Kidney glomerular epithelial cell (primary cell): ENCODE data around the gene RASA4B.
"Not testable (repeated sequence)": the region's sequence is repeated elsewhere in the genome, so short reads cannot be mapped to it uniquely, and the experiment has no call there.

Experiments used
- DNase-seq: peaks from one replicate; lab custom pipeline; 2025; lab: John Stamatoyannopoulos, UW

The RASA4B gene

GRCh38 chr7:102511860-102512522 is 5.6 kb downstream of the RASA4B start:
- DNase-seq: not testable (repeated sequence)

GRCh38 chr7:102510575-102510974 is 7.0 kb downstream of the RASA4B start:
- DNase-seq: not testable (repeated sequence)

- DNase-seq: not testable (repeated sequence)
Observed at GRCh38 chr7:102507410-102508088, 10.0 kb downstream of the RASA4B start.

DNA sequence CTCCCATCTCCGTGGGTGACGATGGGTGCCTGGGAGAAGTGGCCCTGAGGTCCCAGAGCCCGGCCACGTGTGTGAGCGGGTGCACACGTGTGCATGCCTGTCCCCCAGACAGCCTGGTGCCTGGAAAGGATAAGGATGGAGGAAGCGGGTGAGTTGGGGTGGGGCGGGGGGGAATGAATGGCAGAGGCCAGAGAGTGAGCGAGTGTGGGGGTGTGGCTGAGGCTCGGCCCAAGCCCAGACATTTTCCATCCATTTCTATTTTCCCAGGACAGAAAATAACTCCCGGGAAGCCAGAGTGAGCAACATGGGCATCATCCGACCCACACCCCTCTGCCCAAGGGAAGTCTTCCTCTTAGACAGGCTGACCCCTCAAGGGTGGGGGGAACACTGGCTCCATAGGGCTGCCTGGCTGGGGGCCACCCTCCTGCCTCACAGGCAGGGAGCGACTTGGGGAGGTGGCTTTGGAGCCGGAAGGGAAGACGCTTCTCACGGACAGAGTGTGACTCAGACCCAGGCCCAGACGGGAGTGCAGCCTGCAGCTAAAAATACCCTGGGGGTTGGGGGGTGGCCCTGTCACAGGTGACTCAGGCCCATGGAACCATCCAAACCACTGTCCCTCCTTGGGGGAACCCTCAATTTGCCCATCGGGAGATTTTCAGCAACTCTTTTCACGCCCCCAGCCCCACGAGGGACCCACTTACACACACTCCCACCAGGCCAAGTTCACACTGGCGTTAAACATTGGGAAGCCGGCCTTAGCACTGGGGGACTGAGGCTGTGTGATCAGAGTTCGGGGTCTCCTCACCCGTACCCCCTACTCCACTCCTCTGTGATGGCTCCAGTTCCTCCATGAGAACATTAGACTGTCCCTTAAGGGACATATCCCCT is 12.0 kb downstream of the RASA4B start:
- DNase-seq: not testable (repeated sequence)

GRCh38 chr7:102503141-102503540 is 14.4 kb downstream of the RASA4B start:
- DNase-seq: not testable (repeated sequence)

DNA sequence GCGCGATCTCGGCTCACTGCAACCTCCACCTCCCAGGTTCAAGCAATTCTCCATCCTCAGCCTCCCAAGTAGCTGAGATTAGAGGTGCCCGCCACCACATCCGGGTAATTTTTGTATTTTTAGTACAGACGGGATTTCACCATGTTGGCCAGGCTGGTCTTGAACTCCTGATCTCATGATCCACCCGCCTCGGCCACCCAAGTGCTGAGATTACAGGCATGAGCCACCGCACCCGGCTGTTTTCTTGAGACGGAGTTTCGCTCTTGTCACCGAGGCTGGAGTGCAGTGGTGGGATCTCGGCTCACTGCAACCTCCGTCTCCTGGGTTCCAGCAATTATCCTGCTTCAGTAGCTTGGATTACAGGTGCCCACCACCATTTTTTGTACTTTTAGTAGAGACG is 19.3 kb downstream of the RASA4B start:
- DNase-seq: not testable (repeated sequence)

DNA sequence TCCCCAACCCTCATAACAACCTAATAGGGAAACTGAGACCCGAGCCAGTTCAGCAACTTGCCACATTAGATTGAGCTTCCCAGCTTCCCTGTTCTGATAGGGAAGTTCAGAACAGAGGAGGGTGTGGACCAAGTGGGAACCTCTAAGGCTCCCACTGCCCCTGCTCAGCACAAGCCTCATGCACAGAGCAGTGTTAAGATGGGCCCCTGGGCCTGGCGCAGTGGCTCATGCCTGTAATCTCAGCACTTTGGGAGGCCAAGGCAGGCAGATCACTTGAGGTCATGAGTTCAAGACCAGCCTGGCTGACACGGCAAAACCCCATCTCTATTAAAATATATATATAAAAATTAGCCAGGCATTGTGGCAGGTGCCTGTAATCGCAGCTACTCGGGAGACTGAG is 20.3 kb downstream of the RASA4B start:
- not testable (repeated sequence) for DNase-seq

GRCh38 chr7:102496861-102497260 is 20.7 kb downstream of the RASA4B start:
- DNase-seq: not testable (repeated sequence)

GRCh38 chr7:102494473-102495149 is 23.0 kb downstream of the RASA4B start:
- DNase-seq: not testable (repeated sequence)

GRCh38 chr7:102494026-102494425 is 23.6 kb downstream of the RASA4B start:
- not testable (repeated sequence) for DNase-seq

DNA sequence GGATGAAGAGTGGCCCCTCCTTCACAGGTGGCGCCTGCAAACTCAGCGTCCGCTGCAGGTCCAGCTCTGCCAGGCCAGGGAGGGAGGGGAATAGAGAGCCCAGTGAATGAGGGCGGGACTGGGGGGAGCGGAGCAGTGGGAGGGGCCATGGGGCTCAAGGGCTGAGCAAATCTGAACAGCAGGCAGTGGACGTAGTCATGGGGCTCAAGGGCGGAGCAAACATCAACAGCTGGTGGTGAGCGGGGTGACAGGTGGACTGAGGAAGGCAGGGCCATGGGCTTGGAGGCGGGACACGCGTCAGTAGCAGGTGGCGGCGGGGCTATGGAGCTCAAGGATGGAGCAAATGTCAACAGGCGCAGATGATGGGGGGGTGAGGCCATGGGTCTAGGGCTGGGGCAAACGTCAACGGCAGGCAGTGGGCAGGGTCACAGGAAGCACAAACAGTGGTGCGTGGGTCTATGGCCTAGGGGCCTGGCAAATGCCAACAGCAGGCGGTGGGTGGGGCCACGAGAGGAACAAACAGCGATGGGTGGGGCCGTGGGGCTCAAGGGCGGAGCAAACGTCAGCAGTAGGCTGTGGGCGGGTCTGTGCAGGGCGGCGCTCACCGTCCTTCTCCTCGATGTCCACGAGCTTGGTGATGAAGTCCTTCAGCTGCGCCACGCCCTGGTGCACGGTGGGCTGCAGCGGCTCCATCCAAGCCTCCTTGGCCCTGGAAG is 24.2 kb downstream of the RASA4B start:
- not testable (repeated sequence) for DNase-seq

DNA sequence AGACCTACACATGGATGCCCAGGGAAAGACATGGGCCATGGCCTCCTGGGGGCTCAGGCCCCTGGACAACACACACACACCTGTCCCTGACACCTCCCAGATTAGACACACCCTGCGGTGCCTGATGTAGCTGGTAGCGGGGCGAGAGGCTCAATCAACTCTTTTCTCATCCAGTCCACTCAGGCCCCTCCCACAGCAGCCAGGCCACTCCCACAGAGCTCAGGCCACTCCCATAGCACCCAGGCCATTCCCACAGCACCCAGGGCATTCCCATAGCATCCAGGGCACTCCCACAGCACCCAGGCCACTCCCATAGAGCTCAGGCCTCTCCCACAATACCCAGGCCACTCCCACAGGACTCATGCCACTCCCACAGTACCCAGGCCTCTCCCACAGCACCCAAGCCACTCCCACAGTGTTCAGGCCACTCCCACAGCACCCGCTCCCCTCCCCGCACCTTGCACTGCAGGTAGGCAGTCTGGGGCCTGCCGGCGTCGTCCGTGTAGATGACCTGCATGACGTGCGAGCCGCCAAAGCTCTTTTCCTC is 27.0 kb downstream of the RASA4B start:
- DNase-seq: not testable (repeated sequence)

DNA sequence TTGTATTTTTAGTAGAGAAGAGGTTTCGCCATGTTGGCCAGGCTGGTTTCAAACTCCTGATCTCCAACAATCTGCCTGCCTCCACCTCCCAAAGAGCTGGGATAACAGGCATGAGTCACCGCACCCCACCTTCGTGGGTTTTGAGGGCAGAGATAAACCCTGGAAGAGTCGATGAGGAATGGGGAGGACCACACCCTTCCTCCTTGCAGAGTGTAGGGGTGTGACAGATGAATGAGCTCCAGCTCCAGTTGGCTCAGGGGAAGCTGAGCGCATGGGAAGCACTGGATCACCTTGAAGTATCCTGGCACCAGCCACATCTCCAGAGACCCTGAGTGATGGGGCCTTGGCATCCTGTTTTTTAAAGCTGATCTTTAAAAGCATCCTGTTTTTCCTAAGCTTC is 33.3 kb downstream of the RASA4B start:
- DNase-seq: not testable (repeated sequence)

GRCh38 chr7:102481962-102482361 is 35.6 kb downstream of the RASA4B start:
- not testable (repeated sequence) for DNase-seq

- DNase-seq: not testable (repeated sequence)
Observed at GRCh38 chr7:102479982-102480637, 37.5 kb downstream of the RASA4B start.

- not testable (repeated sequence) for DNase-seq
Observed at GRCh38 chr7:102479209-102479584, 38.4 kb downstream of the RASA4B start.

DNA sequence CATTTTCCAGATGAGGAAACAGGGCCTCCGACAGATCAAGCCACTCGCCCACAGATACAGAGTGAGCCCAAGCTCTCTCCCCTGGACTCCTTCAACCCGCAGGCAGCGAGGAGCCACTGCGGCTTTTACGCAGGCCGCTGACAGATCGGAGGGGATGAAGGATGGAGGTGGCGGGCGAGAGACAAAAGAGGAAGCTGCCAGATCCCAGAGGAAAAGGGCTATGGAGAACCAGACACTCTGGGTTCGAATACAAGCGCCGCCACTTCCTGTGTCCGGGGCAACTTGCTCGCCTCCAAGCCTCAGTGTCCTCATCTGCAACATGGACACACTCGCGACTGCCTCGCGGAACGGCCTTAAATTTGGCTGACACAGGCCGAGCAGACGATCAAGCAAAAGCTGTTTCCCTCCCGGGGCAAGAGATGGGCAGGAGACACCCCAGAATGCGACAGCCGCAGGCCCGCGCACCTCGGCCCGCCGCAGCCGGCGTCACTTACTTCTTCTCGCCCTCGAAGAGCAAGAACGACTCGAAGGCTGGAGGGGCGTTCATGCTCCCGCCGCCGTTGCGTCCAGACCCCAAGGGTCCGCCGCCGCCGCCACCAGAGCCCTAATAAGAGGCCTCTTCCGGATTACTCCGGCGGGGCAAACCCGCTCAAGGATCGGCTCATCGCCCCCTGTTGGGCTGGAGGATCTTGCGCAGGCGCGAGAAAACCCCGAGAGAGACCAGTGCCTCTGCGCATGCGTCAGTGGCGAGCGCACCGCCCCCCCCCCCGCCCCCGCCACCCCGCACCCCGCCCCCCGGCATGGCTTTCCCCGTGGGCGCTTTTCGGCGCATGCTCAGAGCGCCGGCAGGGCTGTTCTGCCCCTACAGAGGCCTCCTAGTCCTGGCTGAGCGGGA is 39.0 kb downstream of the RASA4B start, which contains the start of gene POLR2J:
Gene POLR2J (minus strand): TSS at position 609 of the 895 bp plus-strand sequence. CDS start 62 bp downstream, at position 547.
- DNase-seq: not testable (repeated sequence)

GRCh38 chr7:102474736-102475435 is 42.7 kb downstream of the RASA4B start:
- DNase-seq: not testable (repeated sequence)
